Endothelial cell of hepatic sinusoid (primary cell): ENCODE results near the gene FAHD2B.
"Not testable (repeated sequence)": the region's sequence is repeated elsewhere in the genome, so short reads cannot be mapped to it uniquely, and the experiment has no call there.

Experiments used
- in situ Hi-C: cut with HindIII; loops from 2 replicates; pipeline ENCODE4 v1.10.0; 2017; ENCODE audit warnings: low sequenced_read_pairs

The FAHD2B gene, protein sequence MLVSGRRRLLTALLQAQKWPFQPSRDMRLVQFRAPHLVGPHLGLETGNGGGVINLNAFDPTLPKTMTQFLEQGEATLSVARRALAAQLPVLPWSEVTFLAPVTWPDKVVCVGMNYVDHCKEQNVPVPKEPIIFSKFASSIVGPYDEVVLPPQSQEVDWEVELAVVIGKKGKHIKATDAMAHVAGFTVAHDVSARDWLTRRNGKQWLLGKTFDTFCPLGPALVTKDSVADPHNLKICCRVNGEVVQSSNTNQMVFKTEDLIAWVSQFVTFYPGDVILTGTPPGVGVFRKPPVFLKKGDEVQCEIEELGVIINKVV

DNA sequence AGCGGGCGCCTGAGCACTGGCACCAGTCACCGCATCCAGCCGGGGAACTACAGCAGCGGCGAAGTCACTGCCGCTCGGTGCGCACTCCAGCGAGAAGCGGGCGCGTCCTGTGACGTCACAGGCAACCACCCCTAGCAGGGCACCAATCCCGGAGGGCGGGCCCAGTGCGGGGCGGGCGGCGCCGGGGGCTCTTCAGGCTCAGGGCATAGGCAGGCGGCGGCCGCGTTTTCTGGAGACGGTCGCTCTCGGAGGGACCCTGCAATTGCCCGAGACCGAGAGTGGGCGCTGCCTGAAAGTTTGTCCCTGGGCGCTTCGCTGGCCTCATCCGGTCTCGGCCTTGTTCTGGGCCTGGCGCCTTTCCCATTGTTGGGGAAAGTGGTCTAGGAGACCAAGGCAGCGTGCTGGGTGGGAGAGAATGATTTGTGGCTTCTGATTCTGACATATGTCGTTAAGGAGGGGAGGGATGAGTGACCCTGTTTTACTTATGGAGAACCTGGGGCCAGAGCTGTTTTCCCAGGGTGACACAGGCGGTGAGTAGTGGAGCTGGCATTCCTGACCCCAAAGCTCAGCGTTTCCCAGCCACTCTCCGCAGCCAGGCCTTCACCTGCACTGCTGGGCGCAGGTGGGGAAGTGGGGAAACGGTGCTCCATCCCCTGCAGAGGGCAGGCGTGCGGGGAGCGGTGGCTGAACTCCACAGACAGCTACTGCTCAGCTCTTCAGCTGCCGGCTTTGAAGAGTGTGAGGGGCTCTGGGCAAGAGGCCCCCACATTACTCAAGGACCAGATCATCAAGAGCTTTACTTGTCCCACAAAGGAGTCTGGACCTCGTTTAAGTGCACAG, at the start of gene FAHD2B:
FAHD2B (minus strand) TSS at position 111 of the 840 bp plus-strand sequence. CDS start 3,176 bp downstream, outside the sequence.
- in situ Hi-C loops, result not testable (repeated sequence)

DNA sequence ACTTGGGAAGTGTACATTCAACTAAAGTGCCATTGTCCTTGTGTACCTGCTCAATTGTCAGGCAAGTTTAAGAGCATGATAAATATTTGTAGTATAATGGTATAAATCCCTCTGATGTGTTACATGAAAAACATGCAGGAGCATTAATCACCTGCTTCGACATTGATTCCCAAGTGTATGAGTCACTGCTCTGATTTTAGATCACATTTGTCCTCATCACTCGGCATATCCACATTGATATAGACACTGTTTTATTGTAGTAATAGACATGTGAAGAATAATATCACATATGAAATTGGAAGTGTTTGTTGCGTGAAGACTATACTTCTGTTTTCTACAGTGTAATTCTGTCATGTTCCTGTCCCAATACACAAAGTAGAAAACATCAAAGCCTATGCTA, 49.3 kb upstream of the FAHD2B start:
- in situ Hi-C loops, result not testable (repeated sequence)

DNA sequence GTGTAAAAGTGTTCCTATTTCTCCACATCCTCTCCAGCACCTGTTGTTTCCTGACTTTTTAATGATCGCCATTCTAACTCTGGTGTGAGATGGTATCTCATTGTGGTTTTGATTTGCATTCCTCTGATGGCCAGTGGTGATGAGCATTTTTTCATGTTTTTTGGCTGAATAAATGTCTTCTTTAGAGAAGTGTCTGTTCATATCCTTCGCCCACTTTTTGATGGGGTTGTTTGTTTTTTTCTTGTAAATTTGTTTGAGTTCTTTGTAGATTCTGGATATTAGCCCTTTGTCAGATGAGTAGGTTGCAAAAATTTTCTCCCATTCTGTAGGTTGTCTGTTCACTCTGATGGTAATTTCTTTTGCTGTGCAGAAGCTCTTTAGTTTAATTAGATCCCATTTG, 34.4 kb upstream of the FAHD2B start:
- in situ Hi-C loops, result not testable (repeated sequence)

DNA sequence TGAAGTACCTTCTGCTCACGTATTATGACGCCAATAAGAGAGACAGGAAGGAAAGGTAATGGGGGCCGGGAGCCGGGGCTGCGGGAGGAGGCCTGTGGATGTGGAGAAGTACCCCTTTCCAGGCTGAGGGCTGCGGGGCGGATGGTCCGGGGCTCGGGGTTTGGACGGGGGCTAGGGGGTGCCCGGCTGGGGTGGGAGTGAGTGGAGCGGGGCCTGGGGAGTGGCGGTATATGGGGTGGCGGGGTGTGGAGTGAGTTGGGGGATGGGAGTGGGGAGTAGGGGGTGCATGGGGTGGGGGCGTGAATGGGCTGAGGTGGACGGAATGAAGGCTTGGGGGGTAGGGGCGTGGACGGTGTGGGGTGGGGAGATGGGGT, 19.2 kb upstream of the FAHD2B start:
- in situ Hi-C loops, result not testable (repeated sequence)

DNA sequence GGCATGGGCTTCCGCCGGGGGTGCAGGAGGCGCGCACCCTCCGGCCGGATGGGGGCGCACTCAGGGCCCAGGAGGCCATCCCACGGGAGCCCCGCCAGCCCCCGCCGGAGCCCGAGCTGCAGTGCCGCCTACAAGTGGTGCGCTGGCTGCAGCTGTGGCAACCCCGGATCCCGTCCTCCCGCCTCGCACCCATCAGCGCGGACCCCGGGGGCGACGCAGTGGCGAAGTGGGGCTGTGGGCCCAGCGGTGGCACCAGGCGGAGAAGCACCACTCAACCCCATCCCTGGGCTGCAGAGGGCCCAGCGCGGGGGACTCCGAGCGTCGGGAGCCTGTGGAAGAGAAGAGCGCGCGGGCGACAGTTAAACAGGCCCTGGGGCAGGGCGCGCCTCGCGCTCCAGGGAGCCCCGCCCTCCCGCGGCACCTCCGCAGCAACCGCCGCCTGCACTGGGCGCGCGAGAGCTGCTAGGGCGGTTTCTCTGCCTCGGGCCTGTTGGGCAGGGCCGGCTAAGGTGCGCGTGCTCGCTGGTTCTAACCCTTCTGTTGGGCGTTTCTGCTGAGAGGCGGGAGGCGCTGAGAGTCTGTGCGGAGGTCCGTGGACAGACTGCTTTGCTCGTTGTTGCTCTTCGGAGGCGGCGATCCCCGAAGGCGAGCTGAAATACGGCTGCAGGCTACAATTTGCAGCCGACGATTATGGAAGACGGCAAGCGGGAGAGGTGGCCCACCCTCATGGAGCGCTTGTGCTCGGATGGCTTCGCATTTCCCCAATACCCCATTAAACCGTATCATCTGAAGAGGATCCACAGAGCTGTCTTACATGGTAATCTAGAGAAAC, 18.6 kb upstream of the FAHD2B start, which contains the start of gene ANKRD36:
ANKRD36 (plus strand) TSS at position 104 of the 832 bp plus-strand sequence; CDS start at position 691, 587 bp downstream.
- in situ Hi-C loops, result not testable (repeated sequence)

DNA sequence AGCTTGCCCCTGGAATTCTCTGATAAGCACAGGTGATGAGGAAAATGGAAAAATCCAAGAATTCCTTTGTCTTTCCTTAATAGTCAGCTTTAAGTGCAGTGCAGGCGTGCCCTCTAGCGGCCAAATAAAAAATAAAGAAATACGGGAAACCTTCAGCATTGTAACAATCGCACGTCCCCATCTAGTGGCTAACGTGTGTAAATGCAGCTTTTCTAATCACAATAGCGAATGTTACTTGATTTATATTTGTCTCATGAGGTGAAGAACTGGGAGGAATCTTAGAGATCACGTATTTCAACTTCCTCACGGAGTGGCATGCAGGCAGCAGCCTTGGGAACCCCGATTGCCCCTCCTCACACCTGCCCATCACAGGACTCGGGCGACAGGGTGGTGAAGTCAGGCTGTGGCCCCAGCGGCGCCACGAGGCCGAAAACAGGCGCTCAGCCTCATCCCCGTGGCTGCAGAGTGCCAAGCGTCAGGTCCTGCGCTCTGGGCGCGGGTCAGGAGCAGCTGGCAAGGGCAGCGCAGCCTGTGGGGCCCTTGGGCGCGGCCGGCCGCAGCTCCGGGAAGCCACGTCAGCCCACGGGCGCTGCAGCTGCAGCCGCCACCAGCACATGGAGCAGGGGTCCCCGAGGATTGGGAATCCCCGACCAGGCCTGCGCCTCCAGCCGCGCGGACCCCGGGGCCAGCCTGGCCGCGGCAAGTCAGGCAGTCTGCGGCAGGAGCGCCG, 17.8 kb upstream of the FAHD2B start:
- in situ Hi-C loops, result not testable (repeated sequence)

DNA sequence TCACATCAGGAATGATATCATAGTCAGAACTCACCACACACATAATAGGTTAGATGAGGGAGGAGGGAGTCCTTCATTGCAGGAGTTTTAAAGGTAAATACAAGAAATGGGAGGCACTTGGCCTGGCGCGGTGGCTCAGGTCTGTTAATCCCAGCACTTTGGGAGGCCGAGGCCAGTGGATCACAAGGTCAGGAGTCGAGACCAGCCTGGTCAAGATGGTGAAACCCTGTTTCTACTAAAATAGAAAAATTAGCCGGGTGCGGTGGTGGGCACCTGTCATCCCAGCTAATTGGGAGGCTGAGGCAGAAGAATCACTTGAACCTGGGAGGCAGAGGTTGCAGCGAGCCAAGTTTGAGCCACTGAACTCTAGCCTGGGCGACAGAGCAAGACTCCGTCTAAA, 16.6 kb upstream of the FAHD2B start:
- in situ Hi-C loops, result not testable (repeated sequence)

DNA sequence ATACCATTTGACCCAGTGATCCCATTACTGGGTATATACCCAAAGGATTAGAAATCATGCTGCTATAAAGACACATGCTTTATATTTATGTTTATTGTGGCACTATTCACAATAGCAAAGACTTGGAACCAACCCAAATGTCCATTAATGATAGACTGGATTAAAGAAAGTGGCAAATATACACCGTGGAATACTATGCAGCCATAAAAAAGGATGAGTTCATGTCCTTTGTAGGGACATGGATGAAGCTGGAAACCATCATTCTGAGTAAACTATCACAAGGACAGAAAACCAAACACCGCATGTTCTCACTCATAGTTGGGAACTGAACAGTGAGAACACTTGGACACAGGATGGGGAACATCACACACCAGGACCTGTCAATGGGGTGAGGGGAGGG, 12.2 kb upstream of the FAHD2B start:
- in situ Hi-C loops, result not testable (repeated sequence)

DNA sequence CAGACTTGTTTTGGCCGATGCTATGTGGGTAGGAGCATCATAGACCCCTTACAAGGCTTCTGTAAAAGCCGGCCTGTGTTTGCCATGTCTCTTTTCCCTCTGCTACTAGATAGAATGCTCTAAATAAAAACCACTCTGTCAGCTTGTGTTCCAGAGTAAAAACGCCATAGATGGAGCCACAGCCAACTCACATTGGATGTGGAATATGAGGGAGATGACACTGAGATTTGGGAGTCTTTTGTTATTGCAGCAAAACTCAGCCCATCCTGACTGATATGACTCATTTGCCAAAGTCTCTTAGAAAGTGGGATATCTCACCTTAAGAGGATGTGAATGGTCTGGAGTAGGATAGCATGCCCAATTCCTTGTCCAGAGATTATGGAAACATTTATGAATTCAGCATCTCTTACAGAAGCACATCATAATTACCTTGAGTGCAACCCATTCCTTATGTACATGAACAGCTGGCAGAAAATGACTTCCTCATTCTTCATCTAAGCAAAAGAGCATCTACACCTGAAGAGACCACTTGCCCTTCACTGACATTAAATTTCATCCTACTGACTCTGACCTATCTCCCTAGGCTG, 4.2 kb upstream of the FAHD2B start:
- in situ Hi-C loops, result not testable (repeated sequence)

DNA sequence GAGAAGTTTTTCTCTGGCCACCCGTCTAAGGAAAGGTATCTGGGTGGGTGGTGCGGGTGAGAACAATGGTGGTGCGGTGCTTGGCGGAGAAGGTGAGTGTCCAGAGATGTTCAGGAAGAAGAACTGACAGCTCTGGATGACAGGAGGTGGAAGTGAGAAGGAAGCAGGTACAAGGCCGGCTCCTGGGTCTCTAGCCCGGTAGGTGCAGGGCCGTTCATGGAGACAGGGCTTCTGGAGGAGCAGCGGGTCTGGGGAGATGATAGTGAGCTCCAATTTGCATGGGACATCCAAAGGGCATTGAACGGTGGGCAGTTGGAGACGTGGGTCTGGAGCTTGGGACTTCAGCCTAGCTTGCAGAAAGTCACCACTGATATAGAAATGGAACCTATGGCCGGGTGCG, 979 bp upstream of the FAHD2B start:
- in situ Hi-C loops, result no loop called here

DNA sequence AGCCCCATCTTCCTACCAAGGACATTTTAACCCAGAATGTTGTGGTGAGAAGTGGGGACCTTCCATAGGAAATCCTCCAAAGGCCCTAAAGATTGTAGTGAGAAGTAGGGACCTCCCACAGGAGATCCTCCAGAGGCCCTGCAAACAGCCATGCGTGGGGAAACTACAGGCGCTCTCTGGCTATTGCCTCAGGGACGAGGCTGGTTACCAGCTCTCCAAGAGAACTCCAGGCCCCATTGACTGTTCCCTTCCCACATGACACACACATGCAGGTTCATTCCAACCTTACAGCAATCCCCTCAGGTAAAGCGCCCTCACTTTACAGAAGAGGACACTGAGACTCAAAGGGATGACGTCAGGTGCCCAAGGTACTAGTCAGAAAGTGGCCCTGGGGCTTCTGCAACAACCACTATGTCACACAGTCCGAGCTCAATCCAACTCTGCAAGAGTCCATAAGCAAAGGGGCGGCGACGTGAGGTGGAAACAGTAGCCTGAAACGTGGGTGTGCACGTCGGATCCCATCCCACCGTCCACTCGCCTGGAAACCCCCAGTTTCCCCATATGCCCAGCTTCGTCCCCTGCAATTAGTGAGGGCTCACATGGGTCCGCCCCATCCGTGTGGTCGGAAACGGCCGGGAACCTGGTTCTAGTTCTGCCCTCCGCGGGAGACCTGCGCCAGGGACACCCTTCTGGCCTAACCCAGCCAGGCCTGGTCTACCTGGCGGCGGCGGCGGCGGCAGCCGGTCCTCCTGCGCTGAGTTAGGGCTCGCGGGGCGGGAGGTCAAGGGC, 505 bp downstream of the FAHD2B start:
- in situ Hi-C loops, result not testable (repeated sequence)

DNA sequence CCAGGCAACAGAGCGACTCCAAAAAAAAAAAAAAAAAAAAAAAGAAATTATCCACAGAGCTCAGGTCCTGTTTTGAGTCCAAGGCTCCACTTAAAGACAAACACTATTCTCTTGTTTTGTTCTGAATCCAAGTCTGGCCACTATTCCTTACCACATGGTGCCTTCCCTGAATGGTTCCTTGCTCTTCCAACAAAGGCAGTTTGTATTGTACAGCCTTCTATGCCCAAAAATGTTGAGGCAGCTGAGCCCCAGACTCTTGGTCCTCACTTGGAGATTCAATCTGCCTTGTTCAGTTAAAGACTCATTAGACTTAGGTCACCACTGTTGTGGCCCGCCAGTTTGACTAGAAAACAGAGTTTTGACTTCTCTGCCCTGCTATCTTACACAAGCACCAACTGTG, 1.7 kb downstream of the FAHD2B start:
- in situ Hi-C loops, result not testable (repeated sequence)

DNA sequence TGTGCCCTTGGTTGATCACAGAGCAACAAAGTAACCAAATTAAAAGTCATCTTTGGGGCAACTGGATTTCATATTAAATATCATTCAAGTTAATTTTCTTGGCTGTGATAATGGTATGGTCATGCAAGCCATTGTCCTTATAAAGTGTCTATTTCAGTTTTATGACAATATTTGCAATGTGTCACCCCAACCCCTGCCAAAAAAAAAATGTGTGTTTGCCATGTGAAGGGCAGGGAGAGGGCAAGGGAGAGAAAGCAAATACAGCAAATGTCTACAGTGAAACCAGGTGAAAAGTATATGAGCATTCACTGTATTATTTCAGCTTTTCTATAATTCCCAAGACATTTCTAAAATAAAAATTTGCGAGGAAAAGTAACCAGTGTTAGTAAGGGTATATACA, 6.0 kb downstream of the FAHD2B start:
- in situ Hi-C loops, result not testable (repeated sequence)

DNA sequence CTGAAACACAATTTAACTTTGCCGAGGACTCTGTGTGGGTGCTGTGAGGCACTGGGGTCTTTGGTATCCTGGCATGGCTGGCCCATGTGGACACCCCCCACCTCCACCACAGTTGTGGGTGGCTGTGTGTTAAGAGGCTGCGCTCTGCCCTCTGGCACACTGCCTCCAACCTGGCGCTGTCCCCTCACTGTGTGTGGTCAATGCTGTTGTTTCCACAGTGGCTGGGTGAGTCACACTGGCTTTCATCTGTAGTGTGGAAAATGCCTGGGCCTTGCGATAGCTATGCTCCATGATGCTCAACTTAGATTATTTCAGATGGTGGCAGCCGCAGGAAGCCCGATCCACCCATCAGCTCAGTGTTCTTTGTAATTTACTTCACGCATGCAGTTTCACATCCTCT, 9.6 kb downstream of the FAHD2B start:
- in situ Hi-C loops, result not testable (repeated sequence)

DNA sequence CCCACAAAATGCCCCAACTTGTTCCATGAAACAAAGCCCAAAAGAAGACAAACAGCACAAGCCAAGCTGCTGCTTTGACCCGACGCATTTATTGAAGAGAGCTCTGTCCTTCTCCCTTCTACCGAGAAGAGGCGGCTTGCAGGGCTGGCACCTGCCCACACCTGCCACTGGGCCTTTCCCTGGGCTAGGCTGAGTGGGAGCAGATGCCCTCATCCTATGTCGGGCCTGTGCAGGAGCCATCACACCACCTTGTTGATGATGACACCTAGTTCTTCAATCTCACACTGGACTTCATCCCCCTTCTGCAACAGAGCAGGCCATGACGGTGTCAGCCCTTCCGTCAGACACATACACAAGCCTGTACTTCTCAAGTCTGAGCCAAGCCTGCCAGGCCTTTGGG, 11.2 kb downstream of the FAHD2B start:
- in situ Hi-C loops, result not testable (repeated sequence)

DNA sequence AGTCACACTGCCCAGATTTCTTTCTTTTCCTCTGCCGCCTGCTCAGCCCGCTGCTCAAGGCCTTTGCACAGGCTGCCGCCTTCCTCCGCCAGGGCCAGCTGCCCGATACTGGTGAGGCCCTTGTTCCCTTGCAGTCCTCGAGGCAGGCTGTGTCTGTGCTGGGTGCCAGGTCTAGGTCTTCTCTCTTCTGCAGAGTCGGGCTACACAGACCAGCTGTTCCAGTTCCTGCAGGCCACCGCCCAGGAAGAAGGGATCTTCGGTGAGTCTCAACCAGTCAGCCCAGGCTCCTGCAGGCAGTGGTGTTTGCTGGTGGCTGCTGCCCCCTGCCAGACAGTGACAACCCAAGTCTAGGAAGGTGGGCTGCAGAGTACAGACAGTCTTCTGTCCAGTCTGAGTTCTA, 12.5 kb downstream of the FAHD2B start:
- in situ Hi-C loops, result not testable (repeated sequence)

DNA sequence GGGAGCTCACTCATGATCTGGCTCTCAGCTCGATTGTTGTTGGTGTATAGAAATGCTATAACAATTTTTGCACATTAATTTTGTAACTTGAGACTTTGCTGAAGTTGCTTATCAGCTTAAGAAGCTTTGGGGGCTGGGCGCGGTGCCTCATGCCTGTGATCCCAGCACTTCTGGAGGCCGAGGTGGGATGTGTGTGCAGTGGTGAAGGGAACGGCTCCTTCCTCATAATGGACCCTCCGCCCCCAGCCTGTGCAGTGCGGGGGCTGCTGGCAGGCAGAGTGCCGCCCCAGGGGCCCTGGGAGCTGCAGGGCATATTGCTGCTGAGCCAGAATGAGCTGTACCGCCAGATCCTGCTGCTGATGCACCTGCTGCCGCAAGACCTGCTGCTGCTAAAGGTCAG, 13.8 kb downstream of the FAHD2B start:
- in situ Hi-C loops, result not testable (repeated sequence)

DNA sequence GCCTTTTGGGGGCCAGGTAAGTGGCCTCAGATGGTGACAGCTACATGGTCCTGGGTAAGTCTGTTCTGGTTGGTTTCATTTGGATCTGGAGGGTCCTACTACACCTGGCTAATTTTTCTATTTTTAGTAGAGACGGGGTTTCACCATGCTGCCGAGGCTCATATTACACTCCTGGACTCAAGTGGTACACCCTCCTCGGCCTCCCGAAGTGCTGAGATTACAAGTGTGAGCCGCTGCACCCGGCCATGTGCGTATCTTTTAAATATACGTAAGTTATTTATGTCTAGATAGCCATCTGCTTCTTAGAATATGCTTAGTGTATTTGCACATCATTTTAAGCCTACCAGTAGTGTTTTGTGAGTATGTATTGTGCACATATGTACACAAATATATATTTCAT, 17.5 kb downstream of the FAHD2B start:
- in situ Hi-C loops, result not testable (repeated sequence)

DNA sequence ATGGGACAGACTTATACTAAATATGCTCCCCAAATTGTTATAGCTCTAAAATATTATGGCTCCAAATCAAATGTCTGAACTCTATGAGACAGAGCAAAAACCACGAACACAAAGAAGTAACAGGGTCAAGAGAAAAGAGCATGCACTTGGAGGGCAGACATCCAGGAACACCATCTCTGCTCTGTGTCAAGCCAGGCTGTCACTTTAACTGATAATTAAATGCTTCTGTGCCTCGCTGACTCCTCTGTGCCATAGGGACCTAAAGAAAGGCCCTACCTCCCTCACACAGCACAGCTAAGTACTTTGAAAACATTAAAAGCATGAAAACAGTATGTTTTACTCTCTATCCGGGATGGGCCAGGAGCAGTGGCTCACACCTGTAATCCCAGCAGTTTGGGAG, 23.8 kb downstream of the FAHD2B start:
- in situ Hi-C loops, result not testable (repeated sequence)
